Endothelial cell of umbilical vein (primary cell): ENCODE results near the gene IPPK. TPM values are rescaled to one million over a fixed set of nuclear protein-coding genes. Genes with fewer than 3 reads are reported as not detected.

Source experiments
- BruUV-seq: library from RNA; stranded (reverse); fragments of 400-500 nt; replicated peaks from 2 replicates; lab custom pipeline; 2021; lab: Mats Ljungman, UMichigan
- CTCF ChIA-PET: fragments of 300-600, 350-600 bp; sonication (Branson Sonifier 250); formaldehyde crosslinking; loops from one replicate; lab custom pipeline; 2021; ENCODE audit warnings: antibody characterized with exemption, inconsistent platforms; lab: Charles Lee
- POLR2A ChIA-PET: fragments of 300-600, 350-600 bp; sonication (Branson Sonifier 250); formaldehyde crosslinking; loops from one replicate; lab custom pipeline; 2021; ENCODE audit warnings: antibody characterized with exemption, inconsistent platforms; lab: Charles Lee
- DNase-seq: peaks from one replicate; pipeline ENCODE4 v3.0.0-alpha.2; 2011; ENCODE audit warnings: low read depth, low spot score
- FAIRE-seq: peaks from 2 replicates; lab custom pipeline; 2011; peaks lifted over from hg19 to GRCh38; lab: Jason Lieb, UNC
- H2AFZ ChIP-seq: 2 replicates; pipeline ENCODE4 v1.6.0; 2012; ENCODE audit warnings: low read depth, low read length, control low read depth, inconsistent platforms
- H3K27ac ChIP-seq: 2 replicates; pipeline ENCODE4 v1.5.1; 2011; ENCODE audit warnings: low read depth, mild to moderate bottlenecking, control low read depth, low read length, moderate library complexity; ENCODE audit not compliant: insufficient read depth
- H3K27me3 ChIP-seq, 2 experiments: 2 replicates each; pipeline versions ENCODE4 v1.6.0 to v1.6.1; 2011; ENCODE audit warnings: low read length in 2 of 2, mixed read lengths in 1 of 2; ENCODE audit not compliant: control insufficient read depth in 2 of 2, insufficient read depth in 2 of 2
- H3K36me3 ChIP-seq, 2 experiments: 2 replicates in 1 of 2; 3 replicates in 1 of 2; pipeline ENCODE4 v1.5.1; 2011; ENCODE audit warnings: low read length in 2 of 2, mild to moderate bottlenecking in 1 of 2, moderate library complexity in 1 of 2; ENCODE audit not compliant: control insufficient read depth in 2 of 2, insufficient read depth in 2 of 2; ENCODE audit errors: extremely low read depth in 1 of 2
- H3K4me1 ChIP-seq: 3 replicates; pipeline ENCODE4 v1.5.1; 2011; ENCODE audit warnings: mild to moderate bottlenecking, low read length; ENCODE audit not compliant: control insufficient read depth, insufficient read depth; ENCODE audit errors: extremely low read depth
- H3K4me2 ChIP-seq: 2 replicates; pipeline ENCODE4 v1.6.1; 2011; ENCODE audit warnings: low read length, control low read depth, mixed read lengths; ENCODE audit not compliant: insufficient read depth
- H3K4me3 ChIP-seq, 3 experiments: fragments of 200-600 bp in 1 of 3; sonication (generic), shearing (Covaris generic) in 1 of 3; replicated peaks in 1 of 3; 2 replicates each; pipeline ENCODE4 v1.5.1; 2011 to 2016; ENCODE audit warnings: control low read depth in 3 of 3, low read length in 3 of 3, mild to moderate bottlenecking in 2 of 3, inconsistent platforms in 1 of 3, low read depth in 1 of 3, moderate library complexity in 1 of 3; ENCODE audit not compliant: insufficient read depth in 1 of 3
- H3K79me2 ChIP-seq: 2 replicates; pipeline ENCODE4 v1.6.0; 2012; ENCODE audit warnings: low read length, inconsistent platforms; ENCODE audit not compliant: control insufficient read depth, insufficient read depth
- H3K9ac ChIP-seq: replicated peaks from 2 replicates; pipeline ENCODE3; 2011; ENCODE audit warnings: low read length, control low read depth; ENCODE audit not compliant: insufficient read depth; ENCODE audit errors: extremely low read depth
- H3K9me1 ChIP-seq: replicated peaks from 3 replicates; pipeline ENCODE4 v1.6.0; 2011; ENCODE audit warnings: mild to moderate bottlenecking, low read length; ENCODE audit not compliant: control insufficient read depth, insufficient read depth; ENCODE audit errors: extremely low read depth
- H3K9me3 ChIP-seq: replicated peaks from 2 replicates; pipeline ENCODE4 v1.5.1; 2012; ENCODE audit warnings: low read length, inconsistent platforms; ENCODE audit not compliant: control insufficient read depth, insufficient read depth
- H4K20me1 ChIP-seq: replicated peaks from 2 replicates; pipeline ENCODE3; 2011; ENCODE audit warnings: mild to moderate bottlenecking, low read length; ENCODE audit not compliant: control insufficient read depth, insufficient read depth; ENCODE audit errors: extremely low read depth
- EZH2 ChIP-seq: IDR thresholded peaks from 2 replicates; pipeline ENCODE4 v1.6.1; 2012; ENCODE audit warnings: borderline replicate concordance, low read depth, mild to moderate bottlenecking, moderate library complexity, low read length, inconsistent platforms; ENCODE audit not compliant: severe bottlenecking
- FOS ChIP-seq: IDR thresholded peaks from 2 replicates; pipeline ENCODE4 v1.6.1; 2011; ENCODE audit warnings: mild to moderate bottlenecking, low read length, moderate library complexity, borderline replicate concordance; ENCODE audit not compliant: insufficient read depth
- JUN ChIP-seq: IDR thresholded peaks from 2 replicates; pipeline ENCODE4 v1.6.1; 2011; ENCODE audit warnings: borderline replicate concordance, low read depth; ENCODE audit not compliant: insufficient read length, insufficient read depth
- MYC ChIP-seq: IDR thresholded peaks from one replicate; pipeline ENCODE4 v1.6.1; 2011; ENCODE audit warnings: mild to moderate bottlenecking, low read depth, low read length
- POLR2A ChIP-seq: IDR thresholded peaks from 2 replicates; pipeline ENCODE4 v1.6.1; 2012; ENCODE audit warnings: low read depth, mild to moderate bottlenecking, control low read depth, low read length
- POLR2AphosphoS5 ChIP-seq: IDR thresholded peaks from 2 replicates; pipeline ENCODE4 v1.6.1; 2012; ENCODE audit warnings: low read depth, mild to moderate bottlenecking, control low read depth, low read length, moderate library complexity; ENCODE audit not compliant: insufficient read depth
- dilution Hi-C: fragments of 300-500 bp; cut with MboI; formaldehyde crosslinking; loops from one replicate; pipeline ENCODE4 v1.15.0; 2019; ENCODE audit warnings: low sequenced_read_pairs; ENCODE audit not compliant: extremely low pct_ligation_motif_present
- intact Hi-C: fragments of 100-400 bp; cut with micrococcal nuclease; formaldehyde crosslinking; loops from one replicate; pipeline ENCODE4 v1.10.0; 2022
- polyA plus RNA-seq, 4 experiments: library from polyadenylated mRNA; depleted of rRNA in 3 of 4; stranded (reverse) in 3 of 4; unstranded in 1 of 4; fragments of >200 nt; gene quantifications; 2 replicates each; pipeline versions ENCODE4 v1.2.1 to v1.2.3, GENCODE V29; 2011 to 2012; ENCODE audit warnings: missing spikeins in 1 of 4
- total RNA-seq: library from RNA; stranded (reverse); gene quantifications from 2 replicates; pipeline ENCODE4 v1.2.3, GENCODE V29; 2021
- TF ChIP-seq, protein P1 (sequence below): IDR thresholded peaks from 2 replicates; pipeline ENCODE4 v1.6.1; 2011; ENCODE audit not compliant: insufficient read depth, insufficient read length
- TF ChIP-seq, protein P2 (sequence below), 2 donors: IDR thresholded peaks; 1 replicate in 1 of 2; 2 replicates in 1 of 2; pipeline ENCODE4 v1.5.1; 2011; ENCODE audit warnings: low read length in 2 of 2, mild to moderate bottlenecking in 2 of 2, moderate library complexity in 2 of 2, control low read depth in 1 of 2, inconsistent platforms in 1 of 2, low read depth in 1 of 2; ENCODE audit not compliant: insufficient read depth in 1 of 2; ENCODE audit errors: extremely low read depth in 1 of 2

IPPK gene
- total and polyA plus RNA-seq, 2 donors (not counting 3 experiments of a cell fraction or from before 2014, with no cell fraction given): 14.0 to 28.0 TPM

DNA sequence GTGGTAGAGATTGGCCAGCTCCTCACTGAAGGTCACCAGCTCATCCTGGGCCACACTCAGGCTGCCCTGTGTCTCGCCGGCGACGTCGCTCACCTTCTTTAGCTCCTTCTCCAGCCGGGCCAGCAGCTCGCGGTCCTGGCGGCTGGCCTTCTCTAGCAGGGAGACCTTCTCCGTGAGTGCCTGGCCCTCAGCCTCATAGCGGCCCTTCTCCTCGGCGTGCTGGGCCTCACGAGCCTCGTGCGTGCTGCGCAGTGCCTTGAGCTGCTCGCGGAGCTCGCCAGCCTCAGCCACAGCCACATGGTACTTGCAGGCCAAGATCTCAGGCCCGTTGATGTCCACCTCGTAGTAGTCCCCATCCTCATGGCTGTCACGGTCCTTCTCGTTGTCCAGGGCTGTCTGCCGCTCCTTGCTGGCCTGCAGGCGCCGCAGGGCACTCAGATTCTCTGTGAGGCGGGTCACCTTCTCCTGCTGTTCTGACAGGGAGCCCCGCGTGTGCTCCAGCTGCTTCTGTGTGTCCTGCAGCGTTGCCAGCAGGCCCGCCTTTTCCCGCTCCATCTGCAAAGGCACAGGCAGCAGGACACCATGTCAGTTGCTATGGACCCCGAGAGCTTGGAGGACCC is 49.2 kb upstream of the IPPK start:
- CTCF ChIA-PET: interaction anchor here (1.6 to 10.3 kb wide), 4 partner anchors 35 to 73 kb away, joined by 3 to 226 read pairs (median 7); no protein-coding TSS in a partner anchor
- dilution Hi-C loops (no loop called here), intact Hi-C loops (no loop called here)
- Histone ChIP-seq H3K79me2 (no peaks in the 10 kb centered on the region), H3K9ac (no peak overlapping the region), H3K27ac (no peak overlapping the region), H3K9me1 (no peaks in the 10 kb centered on the region), H3K4me3 (no peak overlapping the region), H3K4me1 (no peaks in the 10 kb centered on the region), H3K4me2 (no peak overlapping the region), H3K9me3 (no peaks in the 10 kb centered on the region), H3K27me3 (no peaks in the 10 kb centered on the region), H4K20me1 (no peaks in the 10 kb centered on the region), H3K36me3 (peaks cover 18 to 51% of the 10 kb centered on the region in 2 experiments), H2AFZ (no peak overlapping the region)
- no peak for FAIRE-seq
- no TSS peak for BruUV-seq
- no peak for DNase-seq
- POLR2A ChIA-PET: no interaction called here
- no peak for TF ChIP-seq FOS
- no peak for TF ChIP-seq MYC
- TF ChIP-seq, protein P1, sequence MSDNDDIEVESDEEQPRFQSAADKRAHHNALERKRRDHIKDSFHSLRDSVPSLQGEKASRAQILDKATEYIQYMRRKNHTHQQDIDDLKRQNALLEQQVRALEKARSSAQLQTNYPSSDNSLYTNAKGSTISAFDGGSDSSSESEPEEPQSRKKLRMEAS: no peak
- TF ChIP-seq, protein P2, sequence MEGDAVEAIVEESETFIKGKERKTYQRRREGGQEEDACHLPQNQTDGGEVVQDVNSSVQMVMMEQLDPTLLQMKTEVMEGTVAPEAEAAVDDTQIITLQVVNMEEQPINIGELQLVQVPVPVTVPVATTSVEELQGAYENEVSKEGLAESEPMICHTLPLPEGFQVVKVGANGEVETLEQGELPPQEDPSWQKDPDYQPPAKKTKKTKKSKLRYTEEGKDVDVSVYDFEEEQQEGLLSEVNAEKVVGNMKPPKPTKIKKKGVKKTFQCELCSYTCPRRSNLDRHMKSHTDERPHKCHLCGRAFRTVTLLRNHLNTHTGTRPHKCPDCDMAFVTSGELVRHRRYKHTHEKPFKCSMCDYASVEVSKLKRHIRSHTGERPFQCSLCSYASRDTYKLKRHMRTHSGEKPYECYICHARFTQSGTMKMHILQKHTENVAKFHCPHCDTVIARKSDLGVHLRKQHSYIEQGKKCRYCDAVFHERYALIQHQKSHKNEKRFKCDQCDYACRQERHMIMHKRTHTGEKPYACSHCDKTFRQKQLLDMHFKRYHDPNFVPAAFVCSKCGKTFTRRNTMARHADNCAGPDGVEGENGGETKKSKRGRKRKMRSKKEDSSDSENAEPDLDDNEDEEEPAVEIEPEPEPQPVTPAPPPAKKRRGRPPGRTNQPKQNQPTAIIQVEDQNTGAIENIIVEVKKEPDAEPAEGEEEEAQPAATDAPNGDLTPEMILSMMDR (IDR thresholded peaks at IDR 0.05; ENCODE audit: extremely low read depth in 1 of 2, insufficient read depth in 1 of 2, low read depth in 1 of 2, low read length in 2 of 2): no peak
- TF ChIP-seq POLR2AphosphoS5: no peak
- TF ChIP-seq JUN: no peak
- TF ChIP-seq EZH2: no peak
- TF ChIP-seq POLR2A: no peak
